NCI-H146 treated with DMSO at 0.1 percent for 48 hours (cell line): ENCODE results near the gene CREB3L1.
A peak's percentile ranks its signal among the peaks of the same experiment; 100 is the strongest.

Experiments
- DNase-seq: peaks from one replicate; lab custom pipeline; 2025; ENCODE audit not compliant: unreplicated experiment; lab: John Stamatoyannopoulos, UW

CREB3L1 gene

GRCh38 chr11:46321757-46322156 is 44.3 kb downstream of the CREB3L1 start:
- DNase-seq, result no peak

GRCh38 chr11:46322759-46323158 is 45.3 kb downstream of the CREB3L1 start:
- DNase-seq, result no peak

GRCh38 chr11:46326813-46327416 is 49.5 kb downstream of the CREB3L1 start:
- peak; percentile 51 for DNase-seq

- DNase-seq, result no peak
Measured at GRCh38 chr11:46327829-46328228, 50.4 kb downstream of the CREB3L1 start.

GRCh38 chr11:46330154-46330553 is 52.7 kb downstream of the CREB3L1 start:
- DNase-seq, result no peak

GRCh38 chr11:46330563-46331281 is 53.3 kb downstream of the CREB3L1 start:
- DNase-seq, result peak; percentile 31

- DNase-seq, result no peak
Measured at GRCh38 chr11:46331282-46331984, 54.0 kb downstream of the CREB3L1 start.

- no peak for DNase-seq
Measured at GRCh38 chr11:46332093-46332567, 54.7 kb downstream of the CREB3L1 start.

GRCh38 chr11:46332568-46333393 is 55.3 kb downstream of the CREB3L1 start:
- DNase-seq, result no peak

DNA sequence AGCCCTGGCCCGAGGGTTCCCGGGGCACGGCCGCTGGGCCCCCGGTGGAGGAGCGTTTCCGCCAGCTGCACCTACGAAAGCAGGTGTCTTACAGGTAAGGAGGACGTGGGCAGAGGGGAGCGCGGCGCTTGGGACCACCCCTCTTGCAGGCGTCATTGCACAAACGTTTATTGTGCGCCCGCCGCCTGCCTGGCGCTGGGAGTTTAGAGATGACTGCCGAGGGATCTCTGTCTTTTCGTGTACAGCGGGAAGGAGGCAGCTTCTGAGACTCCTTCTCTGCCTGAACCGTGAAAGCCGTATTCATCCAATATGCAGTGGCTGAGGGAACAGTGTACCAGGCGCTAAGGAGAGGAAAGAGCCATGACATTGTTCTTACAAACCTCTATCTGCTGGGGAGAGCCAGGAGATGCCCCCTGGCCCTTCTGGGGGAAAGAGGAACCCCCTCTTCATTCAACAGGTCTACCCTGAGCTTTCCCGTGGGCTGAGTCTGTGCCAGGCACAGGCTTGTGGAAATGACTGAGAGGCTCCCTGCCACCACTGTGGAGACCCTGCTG is 56.0 kb downstream of the CREB3L1 start:
- DNase-seq, result peak; percentile 30

GRCh38 chr11:46334211-46334610 is 56.7 kb downstream of the CREB3L1 start:
- no peak for DNase-seq

- DNase-seq, result no peak
Measured at GRCh38 chr11:46335271-46335670, 57.8 kb downstream of the CREB3L1 start.

DNA sequence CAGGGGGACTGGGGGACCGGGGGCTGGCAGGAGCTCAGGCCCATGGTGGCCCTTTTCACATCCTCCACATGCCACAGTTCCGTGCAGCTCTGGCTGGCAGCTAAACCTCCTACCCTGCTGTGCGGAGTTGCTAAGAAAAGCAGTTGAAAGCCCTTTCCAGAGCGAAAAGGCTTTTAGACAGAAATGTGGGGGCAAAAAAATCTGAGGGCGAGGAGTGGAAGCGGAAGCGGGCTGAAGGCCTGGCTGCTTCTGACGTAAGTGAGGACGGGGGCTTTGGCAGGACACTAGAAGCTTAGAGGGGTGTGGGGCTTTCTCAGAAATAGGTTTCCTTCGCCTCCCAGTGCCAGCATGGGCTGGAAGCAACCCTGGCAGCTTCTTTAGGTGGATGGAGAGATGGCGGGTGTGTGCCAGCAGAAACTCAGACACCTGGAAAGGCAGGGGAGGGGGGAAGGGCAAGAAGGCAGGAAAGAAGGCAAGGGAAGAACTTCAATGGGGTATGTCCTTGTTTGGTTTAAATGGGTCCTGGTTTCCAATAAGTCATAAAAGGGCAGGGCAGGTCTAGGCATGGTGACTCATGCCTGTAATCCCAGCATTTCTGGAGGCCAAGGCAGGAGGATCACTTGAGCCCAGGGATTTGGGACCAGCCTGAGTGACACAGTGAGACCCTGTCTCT is 58.6 kb downstream of the CREB3L1 start:
- DNase-seq, result no peak

- no peak for DNase-seq
Measured at GRCh38 chr11:46336563-46337180, 59.2 kb downstream of the CREB3L1 start.

GRCh38 chr11:46337626-46338345 is 60.3 kb downstream of the CREB3L1 start:
- no peak for DNase-seq

DNA sequence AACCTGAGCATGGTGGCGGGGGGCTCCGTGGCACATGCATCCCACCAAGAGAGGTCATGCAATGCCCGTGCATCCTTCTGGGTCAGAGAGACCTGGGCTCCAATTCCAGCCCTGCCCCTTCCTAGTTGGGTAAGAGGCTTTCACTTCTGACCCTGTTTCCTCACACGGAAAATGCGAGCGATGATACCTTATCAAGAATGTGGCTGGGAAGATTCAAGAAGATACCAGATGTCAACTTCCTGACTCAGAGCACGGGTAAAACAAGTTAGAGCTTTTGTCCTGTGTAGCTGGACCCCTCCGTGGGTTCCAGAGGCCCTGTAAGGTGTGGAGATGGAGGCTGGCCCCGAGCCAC is 61.1 kb downstream of the CREB3L1 start:
- no peak for DNase-seq

DNA sequence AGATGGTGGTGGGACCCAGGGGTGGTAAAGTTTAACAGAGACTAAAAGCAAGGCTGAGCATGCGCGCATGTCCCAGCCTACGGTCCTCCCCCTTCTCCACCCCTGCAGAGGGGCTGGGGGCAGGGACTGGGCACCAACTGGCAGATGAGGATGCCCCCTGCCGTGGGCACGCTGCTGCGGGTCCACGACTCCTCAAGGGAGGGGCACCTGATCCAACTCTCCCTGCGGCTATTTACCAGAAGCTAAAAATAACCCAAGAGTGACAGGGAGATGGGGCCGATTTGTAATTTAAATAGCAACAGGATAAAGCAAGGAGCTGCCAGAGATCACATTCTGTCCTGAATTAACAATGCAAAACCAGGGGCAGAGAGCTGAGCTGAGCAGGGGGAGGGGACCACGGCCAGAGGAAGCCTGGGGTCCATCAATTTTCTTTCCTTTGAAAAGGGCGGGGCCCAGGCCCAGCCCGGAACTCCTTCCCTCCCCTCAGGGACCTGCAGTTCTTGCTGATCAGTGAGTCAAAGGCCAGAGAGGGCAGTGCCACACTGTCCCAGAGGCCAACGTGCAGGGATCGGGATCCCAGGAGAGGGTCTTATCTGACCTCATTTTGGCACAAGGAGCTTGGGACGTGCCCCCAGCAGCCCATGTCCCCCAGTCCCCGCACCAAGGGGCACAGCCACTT is 61.7 kb downstream of the CREB3L1 start:
- DNase-seq, result peak; percentile 97

DNA sequence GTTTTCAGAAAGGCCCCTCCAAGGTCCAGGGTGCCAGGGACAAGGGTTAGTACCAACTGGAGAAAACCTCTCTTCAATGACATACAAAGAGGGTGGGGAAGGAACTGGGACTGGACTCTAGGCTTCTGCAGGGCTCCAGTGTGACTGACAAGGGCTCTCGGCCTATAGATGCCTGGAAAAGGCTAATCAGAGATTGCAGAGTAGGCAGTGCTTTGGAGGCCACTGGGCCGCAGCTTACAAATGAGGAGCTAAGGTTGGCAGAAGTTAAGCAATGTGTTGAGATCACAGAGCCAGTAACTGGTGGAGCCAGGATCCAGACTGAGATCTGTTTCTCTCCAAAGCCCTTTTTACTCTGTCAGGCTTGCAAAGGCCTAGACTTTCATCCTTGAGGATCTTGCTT is 62.4 kb downstream of the CREB3L1 start:
- DNase-seq, result no peak

DNA sequence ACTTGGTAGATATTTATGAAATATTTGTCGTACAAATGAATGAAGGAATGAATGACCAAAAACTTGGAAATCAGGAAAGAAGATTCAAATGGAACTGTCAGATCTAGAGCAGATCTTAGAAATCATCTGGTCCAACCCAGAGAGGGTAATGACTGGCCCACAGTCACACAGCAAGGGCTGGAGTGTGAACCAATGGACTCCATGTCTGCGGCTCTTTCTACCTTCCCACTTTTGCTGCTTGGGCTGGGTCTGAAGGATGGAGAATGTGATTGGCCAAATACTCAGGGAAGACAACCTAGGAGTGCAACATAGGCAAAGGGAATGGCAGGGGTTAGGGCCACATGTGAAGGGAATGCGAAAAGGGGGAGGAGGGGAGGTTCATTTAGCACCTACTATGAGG is 64.0 kb downstream of the CREB3L1 start:
- DNase-seq, result no peak
